ENCODE data around the gene FXYD1.
A peak's percentile ranks its signal among the peaks of the same experiment; 100 is the strongest.
"Not testable (repeated sequence)": the region's sequence is repeated elsewhere in the genome, so short reads cannot be mapped to it uniquely, and the experiment has no call there.

Gene FXYD1

GRCh38 chr19:35124098-35125060, 14.2 kb upstream of the FXYD1 start:
- FAIRE-seq (no peak), DNase-seq (ENCODE audit: low spot score) (peak; percentile 81)

DNA sequence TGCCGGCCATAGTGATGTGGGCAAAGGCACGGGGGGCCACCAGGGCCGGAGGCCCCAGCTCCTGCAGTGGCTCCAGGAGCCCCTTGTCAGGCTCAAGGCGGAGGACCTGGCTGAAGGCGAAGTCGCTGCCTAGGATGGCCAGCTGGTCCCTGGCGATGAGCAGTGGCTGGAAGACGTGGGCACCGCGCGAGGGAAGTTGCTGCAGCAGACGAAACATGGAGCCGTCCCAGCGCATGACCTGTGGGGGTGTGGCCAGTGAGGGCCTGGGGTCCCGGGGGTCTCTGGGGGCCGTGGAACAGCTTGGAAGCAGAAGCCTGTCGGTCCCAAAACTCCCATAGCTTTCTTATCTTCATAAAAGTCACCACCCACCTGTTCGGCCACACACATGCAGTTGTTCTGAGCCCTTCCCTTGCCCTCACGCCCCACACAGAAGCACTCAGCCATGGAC, 13.3 kb upstream of the FXYD1 start:
- FAIRE-seq (no peak), DNase-seq (ENCODE audit: low spot score) (no peak)

DNA sequence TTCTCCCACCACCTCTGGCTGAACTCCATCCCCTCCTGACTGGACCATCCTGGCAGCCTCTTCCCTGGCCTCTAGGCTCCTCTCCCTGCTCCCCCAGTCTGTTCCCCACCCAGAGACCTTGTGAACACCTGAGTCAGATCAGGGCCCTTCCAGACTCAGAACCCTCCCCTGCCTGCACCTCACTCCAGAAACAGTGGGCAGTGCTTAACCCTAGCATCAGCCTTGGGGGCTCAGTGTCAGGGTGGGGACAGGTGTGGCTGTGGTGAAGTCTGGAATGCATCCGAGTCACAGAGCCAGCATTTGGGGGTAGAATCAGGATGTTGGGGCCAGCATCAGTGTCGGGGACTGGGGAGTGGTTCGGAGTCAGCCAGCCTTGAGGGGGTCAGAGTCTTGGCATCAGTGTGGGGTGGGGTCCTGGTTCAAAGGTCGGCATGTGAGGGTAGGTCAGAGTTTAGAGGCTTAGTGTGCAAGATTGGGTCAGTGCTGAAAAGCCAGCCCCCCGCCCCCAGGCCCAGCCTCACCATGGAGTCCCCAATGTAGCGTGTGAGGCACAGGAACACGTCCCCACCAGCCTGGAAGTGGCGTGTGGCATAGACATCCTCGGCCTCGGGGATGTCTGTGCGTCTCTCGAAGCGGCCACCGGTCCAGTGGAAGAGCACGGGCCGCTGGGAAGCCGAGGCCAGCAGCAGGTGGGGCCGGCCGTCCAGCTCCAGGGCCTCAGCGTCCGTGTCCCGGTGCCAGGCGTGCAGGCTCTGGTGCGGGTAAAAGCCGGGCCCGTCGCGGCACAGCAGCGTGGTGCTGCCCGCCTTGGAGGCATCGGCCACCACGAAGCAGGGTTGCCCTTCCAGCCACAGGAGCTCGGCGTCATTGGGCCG, 12.6 kb upstream of the FXYD1 start:
- FAIRE-seq: no peak

DNA sequence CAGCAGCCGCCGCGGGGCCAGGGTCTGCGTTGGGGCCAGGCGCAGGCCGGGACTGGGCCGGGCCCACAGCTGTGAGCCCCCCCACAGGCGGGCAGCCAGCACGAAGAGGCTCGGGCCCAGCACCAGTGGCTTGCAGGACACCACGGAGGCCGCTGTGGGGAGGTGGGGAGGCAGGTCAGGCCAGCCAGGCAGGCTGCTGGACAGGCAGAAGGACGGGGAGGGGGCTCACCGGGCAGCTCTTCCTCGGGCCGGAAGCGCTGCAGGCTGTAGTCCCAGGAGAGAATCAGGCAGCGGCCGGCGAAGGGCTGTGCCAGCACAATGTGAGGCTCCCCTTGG, 12.0 kb upstream of the FXYD1 start:
- no peak for FAIRE-seq

More for the DNA sequence above, 12.6 kb upstream of the FXYD1 start:
- DNase-seq (ENCODE audit: low spot score): no peak

GRCh38 chr19:35127871-35128270, 10.8 kb upstream of the FXYD1 start:
- no peak for DNase-seq (ENCODE audit: low spot score)
- no peak for FAIRE-seq

More for the DNA sequence above, 12.0 kb upstream of the FXYD1 start:
- no peak for DNase-seq (ENCODE audit: low spot score)

DNA sequence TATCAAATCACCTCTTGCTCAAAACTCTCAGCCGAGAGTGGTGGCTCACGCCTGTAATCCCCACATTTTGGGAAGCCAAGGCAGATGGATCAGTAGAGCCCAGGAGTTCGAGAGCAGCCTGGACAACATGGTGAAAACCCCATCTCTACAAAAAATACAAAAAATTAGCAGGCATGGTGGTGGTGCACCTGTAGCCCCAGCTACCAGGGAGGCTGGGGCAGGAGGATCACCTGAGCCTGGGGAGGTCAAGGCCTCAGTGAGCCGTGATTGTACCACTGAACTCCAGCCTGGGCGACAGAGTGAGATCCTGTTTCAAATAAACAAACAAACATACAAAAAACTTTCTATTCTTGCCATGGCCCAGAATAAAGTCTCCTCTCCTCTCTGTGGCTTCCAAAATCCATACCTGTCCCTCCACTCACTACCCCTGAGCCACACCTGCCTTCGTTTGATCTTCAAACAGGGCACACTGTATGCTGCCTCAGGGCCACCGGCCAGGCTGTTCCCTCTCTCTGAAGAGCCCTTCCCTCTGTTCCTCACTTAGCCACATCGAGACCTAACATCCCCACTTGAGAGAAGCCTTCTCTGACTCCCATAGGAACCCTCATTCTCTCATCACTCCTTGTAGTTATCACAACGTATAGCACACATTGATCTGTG, 10.1 kb upstream of the FXYD1 start:
- FAIRE-seq (no peak), DNase-seq (ENCODE audit: low spot score) (no peak)

- not testable (repeated sequence) for DNase-seq (ENCODE audit: low spot score); FAIRE-seq
Measured at GRCh38 chr19:35129724-35130274, 8.8 kb upstream of the FXYD1 start.

- DNase-seq (ENCODE audit: low spot score) (no peak), FAIRE-seq (no peak)
Measured at GRCh38 chr19:35130761-35131720, 7.6 kb upstream of the FXYD1 start.

DNA sequence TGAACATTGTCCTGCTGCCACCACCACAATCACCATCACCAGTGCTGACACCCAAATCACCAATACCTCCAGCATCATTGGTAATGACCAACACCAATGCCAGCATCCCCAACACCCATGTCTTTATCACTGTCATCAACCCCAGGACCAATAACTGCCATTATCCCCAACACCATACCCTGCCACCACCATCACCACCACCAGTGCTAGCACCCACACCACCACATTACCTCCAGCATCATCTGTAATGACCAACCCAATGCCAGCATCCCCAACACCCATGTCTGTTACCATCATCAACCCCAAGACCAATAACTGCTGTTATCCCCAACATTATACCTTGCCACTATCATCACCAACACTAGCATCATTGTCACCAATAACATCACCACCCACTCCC, 6.4 kb upstream of the FXYD1 start:
- DNase-seq (ENCODE audit: low spot score): no peak
- no peak for FAIRE-seq

GRCh38 chr19:35133826-35134225, 4.8 kb upstream of the FXYD1 start:
- no peak for FAIRE-seq
- no peak for DNase-seq (ENCODE audit: low spot score)

DNA sequence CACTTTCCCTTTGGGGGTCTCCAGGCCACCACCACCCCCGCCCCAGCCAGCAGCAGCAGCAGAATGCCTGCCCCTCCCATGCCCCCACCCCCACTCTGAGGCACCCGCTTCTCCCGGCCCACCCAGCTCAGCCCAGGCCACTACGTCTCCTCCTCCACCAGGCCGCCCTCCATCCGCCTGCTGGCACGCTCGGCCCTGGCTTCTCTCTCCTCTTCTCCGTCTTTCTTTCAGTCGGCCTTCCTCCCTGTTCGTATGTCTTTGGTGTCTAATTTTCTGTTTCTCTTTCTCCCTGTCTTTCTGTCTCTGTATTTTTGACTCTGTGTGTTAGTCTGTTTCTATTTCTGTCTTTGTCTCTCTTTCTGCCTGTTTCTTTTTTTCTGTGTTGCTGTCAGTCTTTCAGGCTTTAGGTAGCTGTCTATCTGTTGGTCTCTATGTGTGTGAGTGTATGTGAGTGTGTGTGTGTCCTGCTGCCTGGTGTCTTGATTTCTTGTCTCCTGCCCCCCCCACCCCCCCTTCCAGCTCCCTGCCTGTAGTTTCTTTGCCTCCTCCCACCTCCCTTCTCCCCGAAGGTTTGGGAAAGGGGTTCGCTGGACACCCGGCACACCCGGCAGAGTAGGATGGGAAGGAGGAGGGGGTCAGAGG, 3.9 kb upstream of the FXYD1 start, which contains the start of gene LGI4:
TSS of gene LGI4 (minus strand) at position 459 of the 642 bp plus-strand sequence. CDS start at position 80, 379 bp downstream.
- FAIRE-seq: no peak
- no peak for DNase-seq (ENCODE audit: low spot score)

- no peak for FAIRE-seq
Measured at GRCh38 chr19:35135389-35135909, 3.2 kb upstream of the FXYD1 start.

DNA sequence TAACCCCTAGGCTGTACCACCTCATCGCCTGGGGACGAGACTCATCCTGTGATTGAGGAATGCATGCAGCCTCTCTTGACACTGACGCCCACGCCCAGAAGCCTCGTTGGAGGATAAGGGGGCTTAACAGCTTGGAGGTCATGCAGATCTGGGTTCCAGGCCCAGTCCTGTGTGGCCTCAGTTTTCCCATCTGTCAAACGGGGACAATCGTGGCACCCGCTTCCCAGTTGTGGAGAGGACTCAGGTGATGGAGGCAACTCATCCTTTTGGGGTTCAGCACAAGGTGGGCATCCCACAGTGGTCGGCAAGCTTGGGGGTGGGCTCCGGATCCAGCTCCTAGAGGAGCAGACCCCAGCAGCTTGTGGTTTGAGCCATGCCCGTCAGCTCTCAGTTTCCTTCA, 2.4 kb upstream of the FXYD1 start:
- DNase-seq (ENCODE audit: low spot score) (no peak), FAIRE-seq (no peak)

More at GRCh38 chr19:35135389-35135909, 3.2 kb upstream of the FXYD1 start:
- peak; percentile 4 for DNase-seq (ENCODE audit: low spot score)

DNA sequence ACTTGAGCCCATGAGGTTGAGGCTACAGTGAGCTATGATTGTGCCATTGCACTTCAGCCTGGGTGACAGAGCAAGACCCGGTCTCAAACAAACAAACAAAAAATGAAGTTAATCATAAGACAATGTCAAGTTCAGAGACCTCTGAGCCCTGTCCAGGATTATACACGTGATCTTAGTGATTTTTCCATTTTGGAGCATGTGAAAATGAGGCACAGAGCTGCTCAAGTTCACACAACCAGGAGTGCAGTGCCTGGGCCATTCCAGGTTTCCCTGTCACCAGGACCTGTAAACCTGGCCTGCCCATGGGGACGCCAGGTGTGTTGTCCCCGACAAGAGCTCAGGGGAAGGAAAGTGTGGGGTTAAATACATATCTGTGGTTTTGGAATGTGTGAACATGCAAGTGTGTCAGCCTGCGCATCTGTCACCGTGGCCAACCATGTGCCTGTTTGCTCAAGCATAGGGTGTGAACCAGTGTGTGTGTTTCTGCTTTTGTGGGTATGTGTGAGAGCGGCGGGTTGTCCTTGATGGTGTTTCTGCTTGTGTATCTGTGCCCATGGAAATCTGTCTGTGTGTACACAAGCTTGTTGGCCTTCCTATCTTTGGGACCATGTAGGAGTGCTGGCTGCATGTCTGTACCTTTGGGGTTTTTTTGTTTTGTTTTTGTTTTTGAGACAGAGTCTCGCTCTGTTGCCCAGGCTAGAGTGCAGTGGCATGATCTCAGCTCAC, 1.5 kb upstream of the FXYD1 start:
- DNase-seq (ENCODE audit: low spot score) (no peak), FAIRE-seq (no peak)

- FAIRE-seq: no peak
- DNase-seq (ENCODE audit: low spot score): no peak
Measured at GRCh38 chr19:35140207-35140961, 1.8 kb downstream of the FXYD1 start.

DNA sequence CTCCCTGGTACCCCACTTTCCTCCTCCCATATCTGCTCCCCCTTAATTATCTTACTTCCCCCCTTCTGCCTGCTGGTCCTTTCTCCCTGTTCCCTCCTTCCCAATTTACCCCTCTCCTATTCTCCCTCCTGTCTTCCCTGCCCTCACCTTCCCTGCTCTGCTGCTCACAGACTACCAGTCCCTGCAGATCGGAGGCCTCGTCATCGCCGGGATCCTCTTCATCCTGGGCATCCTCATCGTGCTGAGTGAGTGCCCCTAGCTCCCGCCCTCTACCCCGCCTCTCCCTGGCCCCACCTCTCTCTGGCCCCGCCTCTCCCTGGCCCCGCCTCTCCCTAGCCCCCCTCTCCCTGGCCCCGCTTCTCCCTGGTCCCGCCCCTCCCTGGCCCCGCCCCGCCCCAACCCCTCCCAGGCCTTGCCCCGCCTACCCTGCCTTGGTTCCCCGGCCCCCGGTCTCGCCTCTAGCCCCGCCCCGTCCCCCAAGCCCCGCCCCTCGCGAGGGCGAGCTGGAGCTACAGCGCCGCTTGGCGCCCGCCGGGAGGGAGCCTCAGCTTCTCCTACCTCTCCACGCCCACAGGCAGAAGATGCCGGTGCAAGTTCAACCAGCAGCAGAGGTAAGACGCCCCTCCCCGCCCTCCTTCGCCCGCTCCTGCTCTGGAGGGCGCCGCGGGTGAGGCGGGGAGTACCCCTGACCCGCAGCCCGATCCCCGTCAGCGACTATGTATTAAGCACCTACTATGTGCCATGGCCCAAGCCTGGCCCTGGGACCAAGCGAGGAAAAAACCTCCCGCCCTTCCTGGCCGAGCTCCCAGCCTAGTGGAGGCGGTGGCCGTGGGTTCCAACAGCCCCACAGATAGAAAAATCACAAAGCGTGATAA, 2.6 kb downstream of the FXYD1 start:
- DNase-seq (ENCODE audit: low spot score): peak; percentile 71
- no peak for FAIRE-seq
